ENCODE data around the gene THBS2.
"Not testable (repeated sequence)": the region's sequence is repeated elsewhere in the genome, so short reads cannot be mapped to it uniquely, and the experiment has no call there.

THBS2 gene

DNA sequence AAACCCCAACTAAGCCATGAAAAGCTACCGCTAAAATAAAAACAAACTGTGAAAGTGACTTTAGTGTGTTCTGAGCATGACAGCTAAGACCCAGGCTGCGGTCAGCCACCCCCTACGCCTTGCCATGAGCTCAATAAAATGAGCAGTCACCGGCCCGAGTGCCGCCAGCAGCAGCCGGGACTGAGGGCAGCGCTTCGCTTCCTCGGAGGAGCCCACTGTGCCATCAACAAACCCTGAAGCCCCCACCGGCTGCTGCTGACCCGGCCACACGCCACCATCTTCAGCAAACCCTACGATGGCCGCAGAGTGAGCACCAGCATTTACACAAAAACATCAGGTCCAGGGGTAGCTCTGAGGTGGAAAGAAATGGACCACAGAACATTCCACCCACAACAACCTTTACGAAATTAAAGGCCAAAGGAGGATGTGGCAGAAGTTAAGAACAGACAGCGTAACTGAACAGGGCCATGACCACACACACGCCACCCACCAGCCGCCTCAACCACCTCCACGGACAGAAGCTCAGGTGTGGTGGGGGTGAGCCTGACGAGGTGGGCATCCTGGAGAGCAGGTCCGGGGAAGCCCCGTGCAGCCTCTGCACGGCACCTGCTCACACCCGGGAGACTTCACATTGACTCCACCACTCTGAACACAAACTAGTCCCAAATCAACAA, 67.0 kb downstream of the THBS2 start:
- no peak for DNase-seq (ENCODE audit: extremely low read depth, low read depth)
- TF ChIP-seq, protein P1, sequence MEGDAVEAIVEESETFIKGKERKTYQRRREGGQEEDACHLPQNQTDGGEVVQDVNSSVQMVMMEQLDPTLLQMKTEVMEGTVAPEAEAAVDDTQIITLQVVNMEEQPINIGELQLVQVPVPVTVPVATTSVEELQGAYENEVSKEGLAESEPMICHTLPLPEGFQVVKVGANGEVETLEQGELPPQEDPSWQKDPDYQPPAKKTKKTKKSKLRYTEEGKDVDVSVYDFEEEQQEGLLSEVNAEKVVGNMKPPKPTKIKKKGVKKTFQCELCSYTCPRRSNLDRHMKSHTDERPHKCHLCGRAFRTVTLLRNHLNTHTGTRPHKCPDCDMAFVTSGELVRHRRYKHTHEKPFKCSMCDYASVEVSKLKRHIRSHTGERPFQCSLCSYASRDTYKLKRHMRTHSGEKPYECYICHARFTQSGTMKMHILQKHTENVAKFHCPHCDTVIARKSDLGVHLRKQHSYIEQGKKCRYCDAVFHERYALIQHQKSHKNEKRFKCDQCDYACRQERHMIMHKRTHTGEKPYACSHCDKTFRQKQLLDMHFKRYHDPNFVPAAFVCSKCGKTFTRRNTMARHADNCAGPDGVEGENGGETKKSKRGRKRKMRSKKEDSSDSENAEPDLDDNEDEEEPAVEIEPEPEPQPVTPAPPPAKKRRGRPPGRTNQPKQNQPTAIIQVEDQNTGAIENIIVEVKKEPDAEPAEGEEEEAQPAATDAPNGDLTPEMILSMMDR (IDR thresholded peaks at IDR 0.05; ENCODE audit: low read depth, low read length, missing control alignments) = no peak
- H3K4me3 ChIP-seq (replicated peaks; ENCODE audit: low read depth, low read length) = no peak overlapping the region

DNA sequence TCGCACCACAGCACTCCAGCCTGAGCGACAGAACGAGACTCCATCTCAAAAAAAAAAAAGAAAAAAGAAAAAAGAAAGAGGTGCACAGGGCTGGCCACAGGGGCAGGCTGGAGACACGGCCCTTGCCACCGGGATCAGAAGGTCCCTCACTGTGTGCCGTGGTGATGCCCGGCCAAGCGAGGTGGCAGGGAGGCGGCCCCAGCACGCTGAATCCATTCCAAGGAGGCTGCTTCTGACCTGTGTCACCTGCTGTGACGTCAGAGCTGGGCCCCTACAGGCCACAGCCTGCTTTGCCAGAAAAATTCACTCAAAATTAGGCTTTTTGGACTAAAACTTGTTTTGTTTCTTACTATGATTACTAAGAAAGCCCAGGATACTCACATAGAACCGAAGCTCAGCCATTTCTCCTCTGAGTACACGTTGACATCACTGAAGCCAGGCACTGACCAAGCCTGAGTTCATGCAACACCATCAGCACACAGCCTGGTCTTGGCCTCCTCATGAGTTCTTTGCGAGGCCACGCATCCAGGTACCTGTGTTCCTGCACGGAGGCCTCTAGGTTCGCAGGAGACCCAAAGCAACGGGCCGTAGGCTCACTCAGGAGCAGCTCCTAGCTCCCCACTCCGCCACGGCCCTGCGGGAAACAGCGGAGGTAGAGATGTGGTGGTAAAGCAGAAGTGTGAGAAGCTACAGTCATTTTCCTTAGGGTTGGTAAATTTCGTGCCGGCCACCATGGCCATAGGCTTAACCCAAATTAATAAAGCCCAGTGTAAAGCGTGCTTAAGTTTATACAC, 67.8 kb downstream of the THBS2 start:
- TF ChIP-seq, protein P1 (IDR thresholded peaks at IDR 0.05; ENCODE audit: low read depth, low read length, missing control alignments) = no peak
- no peak for DNase-seq (ENCODE audit: extremely low read depth, low read depth)
- no peak overlapping the region for H3K4me3 ChIP-seq (replicated peaks; ENCODE audit: low read depth, low read length)

DNA sequence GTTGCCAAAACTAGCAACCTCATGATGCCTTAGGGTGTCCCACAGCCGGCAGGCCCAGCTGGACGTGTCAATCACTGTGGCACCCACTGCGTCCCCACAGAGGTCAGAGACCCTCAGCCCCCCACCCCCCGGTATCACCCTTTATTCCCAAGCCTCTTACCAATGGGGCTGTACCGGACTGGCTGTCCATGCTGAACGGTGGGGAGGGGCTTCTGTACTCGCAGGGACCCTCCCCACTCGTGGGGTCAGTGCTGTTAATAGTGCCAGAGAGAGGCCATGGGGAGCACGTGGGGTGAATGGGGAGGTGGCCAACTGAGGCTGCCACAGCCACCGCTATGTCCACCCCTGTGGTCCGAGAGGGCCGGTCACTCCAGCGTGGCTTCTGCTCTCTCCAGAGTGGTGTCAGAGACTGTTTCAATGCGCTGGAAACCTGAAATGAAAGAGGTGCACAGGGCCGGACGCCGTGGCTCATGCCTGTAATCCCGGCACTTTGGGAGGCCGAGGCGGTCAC, 68.6 kb downstream of the THBS2 start:
- TF ChIP-seq, protein P1 (IDR thresholded peaks at IDR 0.05; ENCODE audit: low read depth, low read length, missing control alignments) = no peak
- DNase-seq (ENCODE audit: extremely low read depth, low read depth) = no peak
- no peak overlapping the region for H3K4me3 ChIP-seq (replicated peaks; ENCODE audit: low read depth, low read length)

DNA sequence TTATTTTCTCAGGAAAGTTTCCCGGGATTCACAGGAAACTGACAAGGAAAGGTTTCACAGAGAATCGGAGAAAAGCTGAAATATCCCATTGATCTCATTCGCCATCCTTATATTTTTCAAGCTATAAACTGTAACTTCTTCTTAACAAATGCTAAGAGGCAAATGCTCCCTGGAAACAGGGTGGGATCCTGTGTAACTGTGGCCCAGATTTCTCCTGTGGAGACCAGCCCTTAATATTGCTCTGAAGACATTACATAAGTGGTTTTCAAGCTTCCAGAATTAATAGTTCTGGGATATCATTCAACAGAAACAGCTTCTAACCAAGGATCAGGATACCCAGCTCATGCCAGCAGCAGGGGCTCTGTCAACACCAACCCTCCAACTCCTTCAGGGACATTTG, 69.2 kb downstream of the THBS2 start:
- no peak overlapping the region for H3K4me3 ChIP-seq (replicated peaks; ENCODE audit: low read depth, low read length)
- no peak for DNase-seq (ENCODE audit: extremely low read depth, low read depth)
- TF ChIP-seq, protein P1 (IDR thresholded peaks at IDR 0.05; ENCODE audit: low read depth, low read length, missing control alignments) = no peak

DNA sequence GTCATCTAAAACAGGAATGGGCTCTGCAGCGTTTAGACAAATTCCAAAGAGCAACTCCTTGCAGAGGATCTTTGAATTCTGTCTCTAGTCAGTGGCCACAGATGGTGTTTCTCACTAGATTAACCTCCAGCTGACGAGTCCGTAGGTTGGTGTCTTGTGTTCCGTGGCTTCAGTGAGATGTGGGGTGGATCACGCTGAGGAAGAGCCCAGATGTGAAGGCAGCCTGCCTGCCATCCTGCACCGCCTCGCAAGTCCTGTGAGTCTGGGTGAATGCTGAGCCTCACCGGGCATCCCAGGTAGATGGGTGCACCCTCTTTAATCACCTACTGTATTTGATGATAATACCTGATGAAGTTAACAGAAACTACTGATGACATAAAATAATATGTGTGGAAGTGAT, 70.4 kb downstream of the THBS2 start:
- DNase-seq (ENCODE audit: extremely low read depth, low read depth) = no peak
- H3K4me3 ChIP-seq (replicated peaks; ENCODE audit: low read depth, low read length) = no peak overlapping the region
- TF ChIP-seq, protein P1 (IDR thresholded peaks at IDR 0.05; ENCODE audit: low read depth, low read length, missing control alignments) = no peak

DNA sequence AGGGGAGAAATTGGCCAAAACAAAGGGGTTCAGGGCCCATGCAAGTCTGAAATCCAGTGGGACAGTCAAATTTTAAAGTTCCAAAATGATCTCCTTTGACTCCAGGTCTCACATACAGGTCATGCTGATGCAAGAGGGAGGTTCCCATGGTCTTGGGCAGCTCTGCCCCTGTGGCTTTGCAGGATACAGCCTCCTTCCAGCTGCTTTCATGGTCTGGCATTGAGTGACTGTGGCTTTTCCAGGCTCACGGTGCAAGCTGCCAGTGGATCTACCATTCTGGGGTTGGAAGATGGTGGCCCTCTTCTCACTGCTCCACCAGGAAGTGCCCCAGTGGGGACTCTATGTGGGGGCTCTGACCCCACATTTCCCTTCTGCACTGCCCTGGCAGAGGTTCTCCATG, 73.8 kb downstream of the THBS2 start:
- H3K4me3 ChIP-seq (replicated peaks; ENCODE audit: low read depth, low read length); DNase-seq (ENCODE audit: extremely low read depth, low read depth): not testable (repeated sequence)

DNA sequence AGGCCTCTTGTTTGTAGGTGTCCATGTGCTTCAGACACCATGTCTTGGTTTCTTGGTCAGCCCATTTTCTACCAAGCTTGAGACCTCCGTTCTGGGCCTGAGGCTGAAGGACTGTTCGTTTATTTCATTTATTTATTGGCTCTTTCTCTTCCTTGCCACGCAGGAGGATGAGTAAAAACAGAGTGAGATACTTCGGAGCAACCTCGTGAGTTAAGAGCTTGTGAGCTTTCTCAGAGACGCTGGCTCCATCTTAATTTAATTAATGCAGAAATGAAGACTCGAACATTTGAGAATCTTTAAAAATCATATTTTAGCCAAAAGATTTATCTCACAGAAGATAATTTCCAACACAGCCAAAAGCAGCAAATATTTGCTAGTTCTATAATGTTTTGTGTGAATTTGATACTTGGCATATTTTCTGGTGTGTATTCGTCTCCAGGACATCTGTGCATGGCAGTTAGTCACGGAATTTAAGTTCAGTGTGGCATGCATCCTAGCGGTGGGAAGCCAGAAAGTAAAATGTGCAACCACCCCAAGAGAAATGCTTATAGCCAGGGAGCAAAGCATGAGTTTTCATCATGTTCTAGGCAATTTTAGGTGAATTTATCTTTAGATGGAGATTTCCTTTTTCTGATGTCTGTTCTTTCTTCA, 76.0 kb downstream of the THBS2 start:
- DNase-seq (ENCODE audit: extremely low read depth, low read depth) = no peak
- TF ChIP-seq, protein P1 (IDR thresholded peaks at IDR 0.05; ENCODE audit: low read depth, low read length, missing control alignments) = no peak
- H3K4me3 ChIP-seq (replicated peaks; ENCODE audit: low read depth, low read length) = no peak overlapping the region
